GM18511 (cell line): Measurements from ENCODE around the gene ARSB.

Experiments used
- ATAC-seq: cut with Tn5 transposase; IDR thresholded peaks from one replicate; pipeline ENCODE4 v1.9.1; 2021; ENCODE audit warnings: mild to moderate bottlenecking, moderate library complexity; ENCODE audit not compliant: unreplicated experiment

The ARSB gene

GRCh38 chr5:78985116-78985724 lies at the start of gene ARSB:
TSS of gene ARSB (minus strand) at chr5:78985310. CDS start at chr5:78985248, 62 bp downstream.
- ATAC-seq = peak; percentile 46

GRCh38 chr5:79032782-79033181 lies 47.7 kb upstream of the ARSB start:
- no peak for ATAC-seq

GRCh38 chr5:79032031-79032695 lies 47.1 kb upstream of the ARSB start:
- no peak for ATAC-seq

GRCh38 chr5:79031485-79031867 lies 46.4 kb upstream of the ARSB start:
- ATAC-seq = no peak

- ATAC-seq = no peak
These were observed 45.8 kb upstream of the ARSB start for GRCh38 chr5:79030663-79031484.

- ATAC-seq = no peak
These were observed 40.0 kb upstream of the ARSB start for GRCh38 chr5:79025054-79025472.

GRCh38 chr5:79023947-79024346 lies 38.8 kb upstream of the ARSB start:
- ATAC-seq = no peak

GRCh38 chr5:79023348-79023747 lies 38.2 kb upstream of the ARSB start:
- ATAC-seq = no peak

GRCh38 chr5:79022771-79023170 lies 37.7 kb upstream of the ARSB start:
- ATAC-seq = no peak

GRCh38 chr5:79021753-79022152 lies 36.6 kb upstream of the ARSB start:
- ATAC-seq = no peak

GRCh38 chr5:79020861-79021561 lies 35.9 kb upstream of the ARSB start:
- no peak for ATAC-seq

GRCh38 chr5:79014631-79015030 lies 29.5 kb upstream of the ARSB start:
- no peak for ATAC-seq

GRCh38 chr5:79011869-79012268 lies 26.8 kb upstream of the ARSB start:
- no peak for ATAC-seq

GRCh38 chr5:79011219-79011836 lies 26.2 kb upstream of the ARSB start:
- no peak for ATAC-seq

- ATAC-seq = no peak
These were observed 23.3 kb upstream of the ARSB start for GRCh38 chr5:79008362-79008761.

- ATAC-seq = no peak
These were observed 22.8 kb upstream of the ARSB start for GRCh38 chr5:79007872-79008271.

- no peak for ATAC-seq
These were observed 21.0 kb upstream of the ARSB start for GRCh38 chr5:79005936-79006631.

- no peak for ATAC-seq
These were observed 20.0 kb upstream of the ARSB start for GRCh38 chr5:79005151-79005550.

GRCh38 chr5:79002374-79002773 lies 17.3 kb upstream of the ARSB start:
- ATAC-seq = no peak

- ATAC-seq = no peak
These were observed 16.4 kb upstream of the ARSB start for GRCh38 chr5:79001471-79001870.
